GM12873 (cell line): ENCODE data around the gene GSTM5.

Experiments
- CTCF ChIP-seq: IDR thresholded peaks from 2 replicates; pipeline ENCODE4 v1.5.1; 2012; ENCODE audit warnings: low read depth, mild to moderate bottlenecking, moderate library complexity, low read length, control low read depth; ENCODE audit not compliant: insufficient read depth; ENCODE audit errors: missing control alignments

GSTM5 gene

GRCh38 chr1:109750241-109750882 lies 38.3 kb downstream of the GSTM5 start:
- TF ChIP-seq CTCF = no peak

- no peak for TF ChIP-seq CTCF
These were observed 38.9 kb downstream of the GSTM5 start for GRCh38 chr1:109750920-109751319.

GRCh38 chr1:109751531-109752260 lies 39.6 kb downstream of the GSTM5 start:
- TF ChIP-seq CTCF = no peak

GRCh38 chr1:109754738-109755137 lies 42.7 kb downstream of the GSTM5 start:
- no peak for TF ChIP-seq CTCF

GRCh38 chr1:109756848-109757521 lies 44.9 kb downstream of the GSTM5 start:
- no peak for TF ChIP-seq CTCF

GRCh38 chr1:109757936-109758786 lies 46.1 kb downstream of the GSTM5 start:
- no peak for TF ChIP-seq CTCF
